ENCODE measurements around the gene SDK2. TPM values are rescaled to one million over a fixed set of nuclear protein-coding genes. Genes with fewer than 3 reads are reported as not detected.

The SDK2 gene
- total RNA-seq, 2 donors from 2014 or later, result 1.4 TPM

- Mint-ChIP-seq H3K4me1 (peaks cover 5% of the 10 kb centered on the region), H3K27me3 (peaks cover 4% of the 10 kb centered on the region), H3K4me3 (no peak overlapping the region), H3K36me3 (ENCODE audit: low read depth) (no peaks in the 10 kb centered on the region), H3K27ac (no peak overlapping the region)
- no peaks in the 10 kb centered on the region for H3K9me3 ChIP-seq (ENCODE audit: control insufficient read depth, low read length, poor library complexity, severe bottlenecking)
- DNase-seq, result no peak
- no peak for ATAC-seq
Observed at GRCh38 chr17:73302189-73302588, 342.1 kb downstream of the SDK2 start.

DNA sequence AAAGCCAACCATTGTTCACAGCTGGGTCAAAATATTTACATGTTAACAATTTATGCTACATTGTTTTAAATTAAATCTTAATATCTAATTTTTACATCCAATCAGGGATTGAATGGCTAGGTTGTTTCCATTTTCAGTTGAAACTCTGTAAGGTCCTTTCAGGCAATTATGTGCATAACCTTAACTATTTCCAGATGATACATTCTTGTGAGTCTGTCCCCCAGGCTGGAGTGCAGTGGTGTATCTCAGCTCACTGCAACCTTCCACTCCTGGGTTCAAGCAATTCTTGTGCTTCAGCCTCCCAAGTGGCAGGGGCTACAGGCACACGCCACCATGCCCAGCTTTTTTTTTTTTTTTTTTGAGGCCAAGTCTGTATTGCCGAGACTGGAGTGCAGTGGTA lies 342.9 kb downstream of the SDK2 start:
- H3K9me3 ChIP-seq (ENCODE audit: control insufficient read depth, low read length, poor library complexity, severe bottlenecking), result no peaks in the 10 kb centered on the region
- Mint-ChIP-seq H3K27me3 (peaks cover 4% of the 10 kb centered on the region), H3K36me3 (ENCODE audit: low read depth) (no peaks in the 10 kb centered on the region), H3K27ac (no peak overlapping the region), H3K4me1 (peaks cover 5% of the 10 kb centered on the region), H3K4me3 (no peak overlapping the region)
- no peak for DNase-seq
- ATAC-seq, result no peak

GRCh38 chr17:73300392-73300791 lies 343.9 kb downstream of the SDK2 start:
- Mint-ChIP-seq H3K27ac (no peak overlapping the region), H3K27me3 (peaks cover under 1% of the 10 kb centered on the region)
- no peak for DNase-seq

GRCh38 chr17:73297934-73298861 lies 346.0 kb downstream of the SDK2 start:
- DNase-seq, result no peak
- Mint-ChIP-seq H3K4me1 (no peaks in the 10 kb centered on the region), H3K27ac (no peak overlapping the region), H3K4me3 (no peak overlapping the region), H3K27me3 (no peaks in the 10 kb centered on the region), H3K36me3 (ENCODE audit: low read depth) (peaks cover under 1% of the 10 kb centered on the region)
- no peak for ATAC-seq
- H3K9me3 ChIP-seq (ENCODE audit: control insufficient read depth, low read length, poor library complexity, severe bottlenecking), result no peaks in the 10 kb centered on the region

More at GRCh38 chr17:73300392-73300791, 343.9 kb downstream of the SDK2 start:
- ATAC-seq, result no peak
- Mint-ChIP-seq H3K4me3 (no peak overlapping the region), H3K36me3 (ENCODE audit: low read depth) (no peaks in the 10 kb centered on the region), H3K4me1 (peaks cover 5% of the 10 kb centered on the region)
- no peaks in the 10 kb centered on the region for H3K9me3 ChIP-seq (ENCODE audit: control insufficient read depth, low read length, poor library complexity, severe bottlenecking)

DNA sequence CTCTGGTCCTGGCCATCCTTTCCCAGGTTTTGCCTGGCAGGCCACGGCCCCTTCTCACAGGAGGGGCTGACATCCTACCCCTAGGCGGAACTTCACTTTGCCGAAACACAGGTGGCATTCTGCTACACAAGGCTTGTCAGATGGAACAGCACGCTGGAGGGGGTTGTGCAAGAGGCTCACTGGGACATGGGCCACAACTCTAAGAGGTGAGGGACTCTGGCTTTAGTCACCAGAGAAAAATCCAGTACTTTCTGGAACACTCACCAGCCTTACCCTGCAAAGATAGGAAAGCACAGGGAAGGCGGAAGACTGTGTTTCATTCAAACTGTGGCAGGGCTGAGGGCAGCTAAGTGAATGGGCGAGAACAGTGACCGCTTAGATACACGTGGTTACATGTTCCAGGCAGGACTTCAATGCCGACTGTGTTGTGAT lies 350.7 kb downstream of the SDK2 start:
- Mint-ChIP-seq H3K36me3 (ENCODE audit: low read depth) (peaks cover 4% of the 10 kb centered on the region), H3K27ac (no peak overlapping the region), H3K4me1 (peaks cover 21% of the 10 kb centered on the region), H3K4me3 (no peak overlapping the region), H3K27me3 (peaks cover 4% of the 10 kb centered on the region)
- no peaks in the 10 kb centered on the region for H3K9me3 ChIP-seq (ENCODE audit: control insufficient read depth, low read length, poor library complexity, severe bottlenecking)
- DNase-seq (no peak), ATAC-seq (no peak)

- Mint-ChIP-seq H3K4me1 (peaks cover 21% of the 10 kb centered on the region), H3K27ac (no peak overlapping the region), H3K36me3 (ENCODE audit: low read depth) (peaks cover 4% of the 10 kb centered on the region), H3K4me3 (no peak overlapping the region), H3K27me3 (peaks cover 4% of the 10 kb centered on the region)
- no peaks in the 10 kb centered on the region for H3K9me3 ChIP-seq (ENCODE audit: control insufficient read depth, low read length, poor library complexity, severe bottlenecking)
- DNase-seq (no peak), ATAC-seq (no peak)
Observed at GRCh38 chr17:73293031-73293430, 351.2 kb downstream of the SDK2 start.

DNA sequence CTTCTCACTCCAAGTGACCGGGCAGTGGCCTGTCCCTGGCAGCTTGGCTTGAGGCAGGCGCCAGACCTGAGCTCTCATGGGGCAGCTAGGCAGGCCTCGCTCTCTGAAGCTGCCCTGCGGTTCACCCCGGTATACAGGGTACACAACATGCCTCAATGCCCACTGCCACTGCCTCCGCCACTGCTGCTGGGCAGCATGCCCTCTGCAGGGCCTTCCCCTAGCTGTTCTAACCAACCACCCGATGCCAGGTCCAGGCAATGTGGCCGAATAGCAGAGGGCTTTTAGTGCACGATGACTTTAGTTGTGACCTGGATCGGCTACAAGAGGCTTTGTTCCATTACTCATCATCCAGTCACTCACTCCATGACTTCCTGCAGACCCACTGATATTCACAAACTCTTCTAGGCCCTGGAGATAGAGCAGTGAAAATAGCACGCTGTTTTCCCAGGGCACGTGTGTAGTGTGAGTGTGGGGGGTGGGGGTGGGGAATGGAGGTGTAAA lies 352.2 kb downstream of the SDK2 start:
- Mint-ChIP-seq H3K36me3 (ENCODE audit: low read depth) (peaks cover 4% of the 10 kb centered on the region), H3K27me3 (peaks cover 13% of the 10 kb centered on the region), H3K27ac (no peak overlapping the region), H3K4me1 (peaks cover 21% of the 10 kb centered on the region), H3K4me3 (no peak overlapping the region)
- DNase-seq, result no peak
- no peak for ATAC-seq
- H3K9me3 ChIP-seq (ENCODE audit: control insufficient read depth, low read length, poor library complexity, severe bottlenecking), result no peaks in the 10 kb centered on the region

- H3K4me1 Mint-ChIP-seq, result peaks cover 21% of the 10 kb centered on the region
- peaks cover 21% of the 10 kb centered on the region for H3K27me3 Mint-ChIP-seq
- peak overlapping the region; percentile 63 for H3K27ac Mint-ChIP-seq
- H3K9me3 ChIP-seq (ENCODE audit: control insufficient read depth, low read length, poor library complexity, severe bottlenecking), result no peaks in the 10 kb centered on the region
- no peak overlapping the region for H3K4me3 Mint-ChIP-seq
- ATAC-seq, result peak; percentile 48
- peaks cover 4% of the 10 kb centered on the region for H3K36me3 Mint-ChIP-seq (ENCODE audit: low read depth)
- DNase-seq, result no peak
Observed at GRCh38 chr17:73291260-73291801, 352.9 kb downstream of the SDK2 start.

DNA sequence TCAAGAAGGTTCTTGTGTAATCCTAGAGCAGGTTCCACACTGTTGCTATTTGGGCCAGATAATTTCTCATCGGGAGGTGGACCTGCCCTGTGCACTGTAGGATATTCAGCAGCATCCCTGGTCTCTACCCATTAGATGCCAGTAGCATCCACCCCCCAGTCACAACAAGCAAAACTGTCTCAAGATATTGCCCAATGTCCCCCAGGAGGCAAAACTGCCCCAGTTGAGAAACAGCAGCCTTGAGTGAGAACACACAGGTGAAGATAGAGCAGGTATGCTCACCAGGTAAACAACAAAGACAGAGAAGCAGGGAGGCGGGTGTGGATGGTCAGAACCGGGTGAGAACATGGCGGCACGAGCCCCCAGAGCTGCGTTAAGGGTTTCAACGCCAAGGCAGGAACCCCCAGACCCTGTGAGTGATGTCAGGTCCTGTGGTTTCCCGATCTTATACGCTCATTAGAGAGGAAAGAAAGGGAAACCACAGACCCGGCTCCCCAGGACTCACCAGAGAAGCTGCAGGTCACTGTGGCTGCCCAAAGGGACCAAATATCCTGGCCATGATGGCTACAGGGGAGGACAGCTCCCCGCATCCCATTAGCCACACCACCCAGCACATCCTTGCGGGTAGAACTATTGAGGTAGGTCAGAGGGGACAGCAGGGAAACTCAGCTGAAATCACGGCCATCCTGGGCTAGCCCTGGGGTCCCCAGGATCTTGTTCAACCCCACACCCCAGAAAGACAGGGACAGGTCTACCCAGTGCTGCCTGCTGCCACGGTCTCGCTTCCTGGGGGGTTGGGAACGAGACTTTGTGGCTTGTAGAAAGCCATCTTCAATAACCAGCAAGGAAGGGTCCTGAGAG lies 353.6 kb downstream of the SDK2 start:
- DNase-seq (no peak), ATAC-seq (no peak)
- H3K9me3 ChIP-seq (ENCODE audit: control insufficient read depth, low read length, poor library complexity, severe bottlenecking), result no peaks in the 10 kb centered on the region
- peaks cover 24% of the 10 kb centered on the region for H3K27me3 Mint-ChIP-seq
- H3K36me3 Mint-ChIP-seq (ENCODE audit: low read depth), result peaks cover 4% of the 10 kb centered on the region
- H3K4me3 Mint-ChIP-seq, result no peak overlapping the region
- peaks cover 21% of the 10 kb centered on the region for H3K4me1 Mint-ChIP-seq
- H3K27ac Mint-ChIP-seq, result peak overlapping the region; percentile 63

- Mint-ChIP-seq H3K27ac (no peak overlapping the region), H3K36me3 (ENCODE audit: low read depth) (peaks cover 4% of the 10 kb centered on the region), H3K4me3 (no peak overlapping the region), H3K27me3 (peaks cover 24% of the 10 kb centered on the region), H3K4me1 (peaks cover 21% of the 10 kb centered on the region)
- DNase-seq, result no peak
- no peak for ATAC-seq
- no peaks in the 10 kb centered on the region for H3K9me3 ChIP-seq (ENCODE audit: control insufficient read depth, low read length, poor library complexity, severe bottlenecking)
Observed at GRCh38 chr17:73289549-73290254, 354.5 kb downstream of the SDK2 start.

- ATAC-seq (no peak), DNase-seq (no peak)
- peak overlapping the region; percentile 34 for H3K27ac Mint-ChIP-seq
Observed at GRCh38 chr17:73288534-73289302, 355.5 kb downstream of the SDK2 start.

GRCh38 chr17:73286863-73287296 lies 357.4 kb downstream of the SDK2 start:
- no peaks in the 10 kb centered on the region for H3K9me3 ChIP-seq (ENCODE audit: control insufficient read depth, low read length, poor library complexity, severe bottlenecking)
- Mint-ChIP-seq H3K36me3 (ENCODE audit: low read depth) (peaks cover 2% of the 10 kb centered on the region), H3K27me3 (peaks cover 20% of the 10 kb centered on the region), H3K27ac (no peak overlapping the region), H3K4me1 (peaks cover 21% of the 10 kb centered on the region), H3K4me3 (no peak overlapping the region)
- ATAC-seq (no peak), DNase-seq (no peak)

More at GRCh38 chr17:73288534-73289302, 355.5 kb downstream of the SDK2 start:
- Mint-ChIP-seq H3K4me3 (no peak overlapping the region), H3K36me3 (ENCODE audit: low read depth) (peaks cover 4% of the 10 kb centered on the region), H3K27me3 (peaks cover 24% of the 10 kb centered on the region), H3K4me1 (peaks cover 21% of the 10 kb centered on the region)
- no peaks in the 10 kb centered on the region for H3K9me3 ChIP-seq (ENCODE audit: control insufficient read depth, low read length, poor library complexity, severe bottlenecking)
